Endometrium (tissue), 2 donors: ENCODE data around the gene OPALIN.
A peak's percentile ranks its signal among the peaks of the same experiment; 100 is the strongest.

Source experiments
- FAIRE-seq: peaks from 2 replicates; lab custom pipeline; 2012; peaks lifted over from hg19 to GRCh38; lab: Jason Lieb, UNC
- donor health status: control.
- donor health status: control.

The OPALIN gene

DNA sequence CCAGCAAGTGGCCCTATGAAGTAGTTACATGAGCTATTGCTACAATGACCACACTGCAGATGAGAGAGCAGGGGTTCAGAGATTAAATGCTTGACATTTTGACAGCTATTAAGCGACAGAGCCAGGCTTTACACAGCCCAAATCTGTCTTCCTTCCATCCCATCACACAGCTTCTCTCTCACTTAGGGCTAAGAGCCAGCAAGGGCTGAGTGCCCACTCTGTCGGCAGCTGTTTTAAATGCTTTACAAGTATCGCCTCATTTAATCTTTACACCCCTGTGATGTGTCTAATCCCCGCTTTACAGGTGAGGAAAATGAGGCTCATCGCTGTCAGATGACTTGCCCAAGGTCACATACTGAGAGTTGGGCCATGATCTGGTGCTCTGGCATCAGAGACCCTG lies 15.2 kb upstream of the OPALIN start:
- FAIRE-seq, result no peak

DNA sequence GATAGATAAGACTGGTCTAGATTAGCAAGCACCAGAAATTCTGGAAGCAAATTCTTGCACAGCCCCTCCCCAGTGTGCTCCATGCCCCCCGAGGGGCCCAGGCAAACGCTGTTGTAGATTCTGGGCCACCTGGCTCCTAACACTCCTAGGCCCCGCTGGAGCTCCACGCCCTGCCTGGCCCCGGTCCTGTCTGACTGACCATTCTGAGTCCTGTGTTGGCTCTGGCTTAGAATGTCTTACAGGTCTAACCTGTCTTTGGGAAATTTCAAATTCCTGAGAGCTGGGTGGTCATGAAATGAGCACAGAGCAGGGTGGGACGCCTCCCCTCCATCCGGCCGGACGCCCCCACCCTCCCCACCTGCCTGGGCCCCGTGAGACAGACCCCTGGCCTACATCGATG lies 12.6 kb upstream of the OPALIN start:
- FAIRE-seq, result no peak

DNA sequence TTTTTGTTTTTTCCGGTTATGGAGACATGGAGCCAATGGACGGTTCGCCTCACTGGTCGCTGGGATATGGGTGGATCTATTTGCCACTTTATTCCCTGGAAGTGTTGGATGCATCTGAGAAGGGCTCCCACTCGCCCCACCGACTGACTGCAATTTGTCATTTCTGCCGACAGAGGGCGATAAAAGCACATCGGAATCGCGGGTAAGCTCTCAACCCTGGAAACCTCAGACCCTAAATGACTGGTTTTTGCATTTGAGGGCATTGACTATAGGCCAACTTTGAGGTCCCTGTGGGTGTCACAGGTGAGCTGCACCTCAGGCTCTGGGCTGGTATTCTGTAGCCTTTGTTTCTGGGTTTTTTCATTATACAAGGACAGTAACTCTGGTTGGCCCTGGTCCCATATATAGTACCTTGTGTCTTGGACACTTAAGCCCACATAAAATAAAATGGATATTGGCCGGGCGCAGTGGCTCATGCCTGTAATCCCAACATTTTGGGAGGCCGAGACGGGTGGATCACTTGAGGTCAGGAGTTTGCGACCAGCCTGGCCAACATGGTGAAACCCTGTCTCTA lies 11.9 kb upstream of the OPALIN start:
- no peak for FAIRE-seq

DNA sequence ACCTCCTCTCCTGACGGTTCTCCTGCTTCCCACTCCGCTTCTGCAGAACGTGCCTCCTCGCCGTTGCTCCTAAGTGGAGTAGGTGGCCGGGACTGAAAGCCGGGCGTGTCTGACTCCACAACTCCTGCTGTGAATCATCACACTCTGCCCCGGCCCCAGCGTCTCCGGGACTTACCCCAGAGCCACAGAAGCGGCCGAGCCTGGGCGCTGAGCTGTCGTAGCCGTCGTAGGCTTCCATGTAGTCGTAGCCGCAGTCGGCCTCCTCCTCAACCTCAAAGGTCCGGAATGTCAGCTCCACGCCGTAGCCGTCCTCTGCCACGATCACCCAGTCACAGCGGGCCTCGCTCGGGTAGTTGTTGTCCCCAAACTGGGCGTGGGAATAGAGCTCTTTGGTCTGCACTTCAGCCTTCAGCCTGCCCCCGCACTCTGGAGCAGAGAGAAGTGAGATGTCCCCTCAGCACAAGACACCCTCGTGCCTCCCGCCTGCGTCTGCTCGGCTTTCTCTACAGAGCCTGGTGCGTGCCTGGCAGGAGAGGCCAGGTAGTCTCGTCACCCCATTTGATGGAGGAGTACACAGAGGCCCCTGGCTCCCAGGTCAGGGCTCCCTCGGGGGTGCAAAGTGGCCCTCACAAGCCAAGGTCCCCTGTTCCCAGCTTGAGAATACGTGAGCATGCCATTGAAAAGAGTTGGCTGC lies 11.2 kb upstream of the OPALIN start:
- FAIRE-seq, result no peak

DNA sequence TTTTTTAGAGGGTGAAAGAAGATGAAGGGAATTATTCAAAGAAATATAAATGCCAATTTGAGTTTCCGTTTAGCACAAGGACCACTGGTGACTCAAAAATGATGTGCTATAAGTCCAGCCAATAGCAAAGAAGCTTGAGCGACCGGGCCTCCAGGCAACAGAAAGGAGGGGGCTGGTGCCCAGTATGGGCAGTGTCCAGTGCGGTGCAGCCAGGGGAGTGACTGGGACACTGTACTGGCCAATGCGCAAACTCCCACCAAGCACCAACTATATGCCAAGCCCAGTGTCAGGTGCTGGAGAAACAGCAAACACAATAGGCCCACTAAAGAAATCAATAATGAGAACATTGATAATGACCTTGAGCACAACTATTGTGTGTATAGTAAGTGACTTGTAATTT lies 10.2 kb upstream of the OPALIN start:
- FAIRE-seq, result no peak

DNA sequence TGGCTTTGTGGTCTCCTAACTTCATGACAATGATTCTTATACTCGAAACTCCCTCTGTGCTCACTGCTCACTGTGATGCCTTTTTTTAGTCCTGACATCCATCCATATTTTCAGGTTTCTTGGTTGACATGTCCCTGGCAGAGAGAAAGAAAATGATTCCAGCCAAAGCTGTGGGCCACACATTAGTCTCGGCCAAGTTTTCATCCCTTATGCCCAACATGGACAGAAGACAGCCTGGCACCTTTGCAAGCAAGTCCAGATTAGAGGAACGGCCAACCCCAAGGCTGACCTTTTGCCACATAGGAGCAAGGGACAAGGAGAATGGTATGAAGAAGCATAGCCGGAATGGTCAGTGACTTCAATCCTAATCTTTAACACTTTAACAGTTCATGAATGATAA lies 8.7 kb upstream of the OPALIN start:
- no peak for FAIRE-seq

DNA sequence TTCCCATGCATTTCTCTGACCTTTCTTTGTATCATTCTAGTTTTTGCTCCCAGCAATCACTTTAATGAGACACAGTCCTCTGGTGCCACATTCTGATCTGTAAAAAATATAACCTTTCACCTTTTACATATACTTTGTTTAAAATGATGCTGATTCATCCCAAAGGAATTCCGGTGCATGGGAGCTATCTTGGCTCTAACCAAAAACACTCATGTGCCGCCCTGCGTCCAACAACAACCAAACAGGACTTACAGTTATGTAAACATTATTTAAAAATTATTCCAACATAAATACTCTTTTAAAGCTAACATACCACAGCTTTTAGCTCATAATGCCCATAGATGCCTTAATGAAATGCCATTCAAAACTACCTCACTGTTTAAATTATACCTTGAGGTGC lies 7.7 kb upstream of the OPALIN start:
- no peak for FAIRE-seq

DNA sequence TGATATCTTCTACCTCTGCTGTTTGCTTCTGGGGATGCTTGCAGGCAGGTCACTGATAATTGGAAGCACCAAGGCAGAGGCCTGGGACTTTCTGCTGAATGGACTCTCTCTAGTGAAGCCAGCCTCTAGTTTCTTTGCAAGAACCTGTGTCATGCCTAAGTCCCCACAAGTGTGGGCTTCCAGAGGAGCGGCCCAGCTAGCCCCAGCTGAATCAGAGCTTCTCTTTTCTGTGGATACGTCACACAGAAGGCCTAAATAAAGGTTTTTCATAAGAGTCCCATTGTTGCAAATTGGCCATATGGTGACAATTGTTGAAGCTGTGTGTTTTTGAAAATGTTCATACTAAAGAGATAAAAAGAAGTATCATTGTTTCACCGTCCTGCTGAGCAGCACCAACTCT lies 6.8 kb upstream of the OPALIN start:
- no peak for FAIRE-seq

DNA sequence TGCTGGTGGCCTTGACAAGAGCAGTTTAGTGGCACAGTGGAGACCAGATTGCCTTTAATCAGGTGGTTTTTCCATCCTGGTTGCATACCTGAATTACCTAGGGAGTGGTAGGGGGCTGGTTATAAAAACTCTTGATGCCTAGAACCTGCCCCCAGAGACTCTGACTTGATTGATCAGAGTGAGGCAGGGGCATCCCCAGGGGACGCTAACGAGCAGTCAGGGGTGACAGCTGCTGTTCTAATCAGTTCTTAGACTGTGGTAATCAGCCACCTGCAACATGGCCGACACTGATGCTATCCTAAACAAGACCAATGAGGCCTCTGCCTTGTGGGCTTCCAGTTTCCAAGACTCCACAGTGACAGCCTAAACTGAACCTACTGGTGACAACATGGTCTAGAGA lies 2.0 kb upstream of the OPALIN start:
- FAIRE-seq, result no peak

DNA sequence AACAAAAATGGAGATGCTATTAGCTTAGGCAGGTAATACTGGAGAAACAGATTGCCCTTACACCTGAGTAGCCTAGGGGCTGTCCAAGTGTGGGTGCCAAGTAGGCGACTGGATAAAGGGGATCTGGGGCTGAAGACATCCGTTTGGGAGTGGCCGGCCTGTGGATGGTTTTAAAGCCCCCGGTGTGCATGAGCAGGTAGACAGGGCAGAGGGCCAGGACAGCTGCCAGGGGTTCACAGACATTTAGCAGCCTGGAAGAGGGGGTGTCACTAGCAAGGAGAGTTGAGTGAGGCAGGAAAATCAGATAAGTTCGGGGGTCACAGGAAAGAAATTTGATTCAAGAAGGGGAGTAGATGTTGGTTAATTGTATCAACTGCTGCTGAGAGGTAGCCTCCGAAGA lies 1.5 kb upstream of the OPALIN start:
- FAIRE-seq, result no peak

DNA sequence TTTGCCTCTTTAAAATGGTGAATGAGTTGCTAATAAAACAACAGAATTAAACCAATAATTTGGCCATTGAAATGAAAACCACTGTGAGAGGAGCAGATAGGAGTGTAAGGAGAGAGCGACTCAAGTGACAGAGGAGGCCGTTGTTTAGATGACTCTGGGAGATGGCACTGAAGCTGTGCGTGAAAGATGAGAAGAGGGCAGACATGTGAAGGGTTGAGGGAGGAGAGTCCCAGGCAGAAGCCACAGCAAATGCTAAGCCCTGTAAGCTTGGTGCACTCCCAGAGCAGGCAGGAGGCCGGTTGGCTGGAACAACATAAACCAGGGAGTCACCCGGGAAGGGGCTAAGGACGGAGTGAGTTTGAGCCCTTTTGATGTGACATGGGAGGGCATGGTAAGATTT lies 814 bp upstream of the OPALIN start:
- FAIRE-seq, result no peak

DNA sequence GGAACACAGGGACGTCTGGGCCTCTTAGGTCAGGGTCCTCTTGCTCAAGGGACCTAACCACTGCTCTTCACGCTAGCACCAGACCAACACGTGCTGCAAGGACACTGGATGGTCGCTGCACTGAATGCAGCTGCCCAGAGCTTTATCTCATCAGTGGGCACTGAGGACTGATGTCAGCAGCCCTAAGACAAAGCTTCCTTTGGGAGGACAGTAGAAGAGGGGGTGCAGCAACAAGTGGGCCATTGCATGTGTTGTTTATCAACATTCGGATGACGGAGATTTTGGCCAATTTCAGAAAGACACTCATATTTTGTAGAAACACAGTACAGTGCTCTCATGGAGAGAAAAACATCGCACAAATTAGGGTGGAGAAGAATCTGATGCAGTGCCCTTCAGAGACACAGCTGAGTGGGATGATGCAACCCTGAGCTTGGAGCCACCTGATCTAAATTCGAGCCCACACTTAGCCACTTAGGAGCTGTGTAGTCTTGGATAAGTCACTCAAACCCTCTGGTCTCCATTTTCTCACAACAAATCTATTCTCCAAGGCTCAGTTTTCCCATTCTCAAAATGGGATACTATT lies 1.7 kb downstream of the OPALIN start:
- no peak for FAIRE-seq

DNA sequence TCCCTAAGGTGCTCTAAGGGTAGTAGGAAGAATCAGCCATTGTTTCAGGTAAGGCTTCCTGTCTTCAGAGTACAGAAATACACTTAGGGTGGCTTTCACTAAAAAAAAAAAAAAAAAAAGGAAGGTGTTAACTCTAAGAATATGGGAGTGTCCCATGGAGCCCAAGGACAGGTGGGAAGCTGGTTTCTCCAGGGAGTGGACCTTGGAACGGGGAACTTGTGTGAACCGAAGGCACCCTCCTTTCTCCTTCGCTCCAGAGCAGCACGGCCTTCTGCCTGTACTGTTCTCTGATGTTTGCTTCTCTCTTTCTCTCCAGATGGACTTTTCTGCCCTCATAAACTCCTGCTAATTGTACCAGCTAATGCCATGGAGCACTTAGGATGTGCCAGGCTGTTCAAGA lies 6.2 kb downstream of the OPALIN start:
- no peak for FAIRE-seq

DNA sequence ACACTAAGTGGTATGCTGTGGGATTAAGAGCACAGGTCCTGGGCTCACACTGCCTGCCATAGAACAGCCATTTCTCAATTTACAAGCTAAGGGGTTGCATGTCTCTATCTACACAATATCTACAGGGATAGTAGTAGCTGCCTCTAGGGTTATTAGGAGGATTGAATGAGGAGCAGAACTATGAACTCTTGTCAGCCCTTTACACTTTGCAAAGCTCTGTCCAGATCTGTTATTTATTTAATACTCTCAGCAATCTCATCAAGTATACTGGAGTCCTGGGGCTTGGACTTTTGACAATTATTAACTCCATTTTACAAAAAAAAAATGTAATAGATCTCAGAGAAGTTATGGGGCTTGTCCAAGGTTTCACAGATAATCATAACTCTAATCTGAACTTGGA lies 6.8 kb downstream of the OPALIN start:
- no peak for FAIRE-seq

DNA sequence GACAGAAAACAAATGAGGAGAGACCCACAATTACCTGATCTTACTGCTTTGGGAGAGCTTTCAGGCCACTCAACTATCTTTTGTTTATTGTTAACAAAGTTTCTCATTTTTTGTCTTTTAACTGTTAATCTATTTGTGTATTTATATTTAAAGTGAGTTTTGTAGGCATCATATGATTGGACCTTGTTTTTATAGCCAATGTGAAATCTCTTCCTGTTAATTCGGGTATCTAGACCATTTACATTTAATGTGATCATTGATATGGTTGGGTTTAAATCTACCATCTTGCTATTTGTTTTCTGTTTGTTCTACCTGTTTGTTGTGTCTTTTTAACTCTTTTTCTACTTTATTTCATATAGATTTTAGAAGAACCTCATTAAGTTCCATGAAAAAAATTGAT lies 12.5 kb downstream of the OPALIN start:
- no peak for FAIRE-seq

DNA sequence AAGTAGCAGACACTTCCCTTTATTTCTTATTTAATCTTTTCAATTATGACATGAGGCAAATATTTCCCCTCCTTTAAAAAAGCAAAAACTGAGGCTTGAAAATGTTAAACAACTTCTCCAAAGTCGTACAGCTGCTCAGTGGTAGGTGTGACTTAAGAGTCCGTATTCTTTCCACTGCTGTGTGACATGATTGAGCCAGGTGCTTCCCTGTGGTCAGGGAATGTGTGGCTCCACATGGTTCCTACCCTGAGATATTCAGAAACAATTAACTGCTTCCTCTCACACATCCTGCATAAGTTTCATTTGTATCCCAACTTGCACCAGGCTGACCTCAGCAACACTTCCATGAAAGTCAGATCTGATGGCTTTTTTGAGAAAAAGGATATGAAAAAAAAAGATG lies 13.6 kb downstream of the OPALIN start:
- FAIRE-seq, result no peak

DNA sequence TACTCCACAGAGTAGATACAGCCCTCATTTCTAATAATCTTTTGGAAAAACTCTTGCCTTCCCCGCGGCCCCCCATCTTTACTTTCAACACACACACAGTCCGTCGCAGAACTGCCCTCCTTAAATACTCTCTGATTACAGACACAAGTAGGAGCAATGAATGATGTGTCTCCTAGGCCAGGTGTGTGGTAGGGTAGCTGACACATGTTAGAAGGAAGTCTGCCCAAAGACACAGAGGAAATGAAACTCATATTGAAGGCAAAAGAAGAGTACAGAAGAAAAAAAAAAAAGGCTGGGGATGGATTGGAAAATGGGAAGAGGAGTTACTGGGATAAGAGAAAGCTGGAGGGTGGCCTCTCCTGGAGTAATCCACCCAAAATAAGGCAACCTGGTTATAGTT lies 14.6 kb downstream of the OPALIN start:
- FAIRE-seq, result no peak

DNA sequence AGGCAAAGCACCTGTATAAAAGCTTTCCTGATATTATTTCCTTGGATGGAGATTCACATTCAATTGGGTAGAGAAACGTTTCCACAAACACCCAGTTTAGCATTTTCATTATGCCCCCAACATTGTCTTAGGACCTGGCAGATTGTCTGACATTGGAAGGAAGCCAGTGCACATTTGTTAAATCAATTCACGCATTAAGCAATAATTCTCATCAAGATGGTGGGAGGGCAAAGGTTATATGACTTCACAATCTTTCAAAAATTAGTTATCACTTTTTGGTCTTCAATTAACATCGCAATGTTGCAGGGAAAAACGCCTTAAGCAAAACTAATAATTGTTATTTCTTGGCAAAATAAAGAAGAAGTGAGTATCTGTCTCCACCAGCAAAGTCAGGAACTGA lies 16.4 kb downstream of the OPALIN start:
- no peak for FAIRE-seq

DNA sequence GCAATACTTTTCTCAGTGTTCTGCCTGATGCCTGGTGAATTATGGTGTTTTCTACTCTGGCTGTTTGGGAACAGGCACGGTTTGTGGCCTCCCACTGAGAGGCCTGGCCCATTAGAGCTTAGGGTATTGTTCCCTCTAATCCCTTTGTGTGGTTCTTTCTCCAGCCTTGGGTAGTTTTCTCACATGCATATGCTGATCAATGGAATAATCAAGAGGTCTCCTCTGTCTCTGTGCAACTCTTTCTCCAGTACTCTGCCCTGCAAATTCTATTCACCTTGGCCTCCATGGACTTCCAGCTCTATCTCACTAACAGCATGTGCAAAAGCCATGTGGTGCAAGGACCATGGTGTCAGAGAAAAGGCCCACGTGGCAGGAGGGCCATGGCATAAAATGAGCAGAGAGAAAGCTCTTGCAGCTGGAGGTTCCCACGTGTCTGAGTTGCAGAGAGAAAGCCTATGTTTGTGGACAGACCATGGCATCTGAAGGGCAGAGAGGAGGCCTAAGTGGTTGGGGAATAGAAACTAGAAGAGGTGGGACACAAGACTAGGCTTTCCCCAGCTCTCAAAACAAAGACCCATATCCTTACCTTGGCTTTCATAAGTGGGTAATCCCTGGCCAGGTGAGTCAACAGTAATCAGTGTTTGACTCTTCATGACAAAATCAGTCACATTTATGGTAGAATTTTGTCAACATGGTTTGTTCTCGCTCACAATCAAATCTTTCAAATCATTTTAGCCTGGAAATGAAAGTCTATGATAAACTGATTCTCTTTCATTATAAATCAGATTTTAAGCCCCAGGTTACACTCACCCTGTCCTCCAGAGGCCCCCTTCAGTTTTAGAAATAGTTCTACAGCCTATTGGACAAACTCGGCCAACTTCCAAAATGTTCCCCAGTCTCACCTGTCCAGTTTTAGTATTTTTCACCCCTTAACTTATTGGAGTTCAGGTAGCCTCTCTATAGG lies 17.3 kb downstream of the OPALIN start:
- no peak for FAIRE-seq

DNA sequence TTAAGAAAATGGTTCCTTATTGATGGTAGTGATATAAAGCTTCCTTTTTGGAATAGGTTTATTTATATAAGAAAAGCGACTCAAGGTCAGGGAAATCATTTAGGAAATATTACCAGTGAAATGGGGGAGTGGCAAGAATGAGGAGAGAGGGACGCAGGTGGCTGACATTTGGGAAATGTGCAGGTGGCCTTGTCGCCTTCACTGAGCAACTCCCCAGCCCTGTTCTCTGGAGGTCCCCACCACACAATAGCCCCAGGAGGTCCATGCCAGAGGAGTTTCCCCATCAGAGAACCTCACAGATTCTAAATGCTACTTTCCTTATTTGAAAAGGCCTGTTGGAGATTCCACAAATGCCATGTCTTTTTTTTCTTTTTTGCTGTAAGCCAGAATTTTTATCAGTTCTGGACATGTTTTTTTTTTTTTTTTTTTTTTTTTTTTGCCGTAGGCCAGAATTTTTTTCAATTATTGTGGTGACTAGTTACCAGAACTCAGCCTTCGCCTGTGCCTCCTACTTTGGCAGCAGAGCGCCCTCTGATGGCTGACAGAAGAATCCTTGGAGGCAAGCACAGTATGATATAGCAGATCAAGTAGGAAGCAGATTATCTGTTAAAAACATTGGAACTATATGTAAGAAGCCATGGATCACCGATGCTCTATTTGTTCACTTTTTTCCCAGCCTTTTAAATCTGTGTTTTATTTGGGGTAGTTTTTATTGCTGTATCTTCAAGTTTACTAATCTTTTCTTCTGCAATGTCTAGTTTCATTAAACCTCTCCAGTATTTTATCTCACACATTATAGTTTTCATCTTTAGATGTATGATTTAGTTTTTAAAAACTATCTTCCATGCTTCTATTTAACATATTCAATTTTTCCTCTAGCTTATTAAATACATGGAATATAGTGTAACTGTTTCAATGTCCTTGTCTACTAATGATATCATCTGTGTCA lies 18.6 kb downstream of the OPALIN start:
- peak; percentile 46 for FAIRE-seq

DNA sequence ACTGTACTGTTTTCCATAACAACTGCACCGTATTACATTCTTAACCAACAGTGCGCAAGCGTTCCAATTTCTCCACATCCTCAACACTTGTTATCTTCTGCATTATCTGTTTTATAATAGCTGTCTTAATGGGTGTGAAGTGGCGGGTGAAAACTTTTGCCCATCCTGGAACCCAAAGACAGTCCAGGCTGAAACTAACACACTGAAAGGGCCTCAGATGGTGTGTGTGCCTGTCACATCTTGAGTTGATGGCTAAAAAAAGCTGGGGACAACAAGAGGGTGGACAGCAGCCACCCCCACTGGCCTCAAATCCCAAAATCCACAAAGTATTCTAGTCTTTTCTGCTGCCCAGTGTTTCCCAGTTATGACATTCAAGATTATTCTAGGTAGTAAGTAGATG lies 19.4 kb downstream of the OPALIN start:
- no peak for FAIRE-seq
